ENCODE measurements around the gene YBX1.

Gene YBX1

GRCh38 chr1:42736571-42737200 is 54.5 kb downstream of the YBX1 start:
- no peak for TF ChIP-seq CTCF (IDR thresholded peaks at IDR 0.05; ENCODE audit: low read depth, low read length, missing control alignments)
- Histone ChIP-seq H3K27me3 (replicated peaks) (no peaks in the 10 kb centered on the region), H3K4me3 (ENCODE audit: low read depth, low read length) (no peak overlapping the region), H3K27ac (no peak overlapping the region), H3K36me3 (replicated peaks) (no peaks in the 10 kb centered on the region)
- in situ Hi-C loops (cut with HindIII; ENCODE audit: low pct_ligation_motif_present, low sequenced_read_pairs): no loop called here
- DNase-seq: no peak

GRCh38 chr1:42737257-42737656 is 55.0 kb downstream of the YBX1 start:
- in situ Hi-C loops (cut with HindIII; ENCODE audit: low pct_ligation_motif_present, low sequenced_read_pairs): no loop called here

GRCh38 chr1:42737986-42738677 is 55.9 kb downstream of the YBX1 start:
- no peak for DNase-seq
- Histone ChIP-seq H3K27ac (no peak overlapping the region), H3K36me3 (replicated peaks) (no peaks in the 10 kb centered on the region), H3K27me3 (replicated peaks) (no peaks in the 10 kb centered on the region), H3K4me3 (ENCODE audit: low read depth, low read length) (no peak overlapping the region)
- TF ChIP-seq CTCF (IDR thresholded peaks at IDR 0.05; ENCODE audit: low read depth, low read length, missing control alignments): no peak
- in situ Hi-C loops (cut with HindIII; ENCODE audit: low pct_ligation_motif_present, low sequenced_read_pairs): no loop called here

More at GRCh38 chr1:42737257-42737656, 55.0 kb downstream of the YBX1 start:
- H3K27ac ChIP-seq: no peak overlapping the region
- no peaks in the 10 kb centered on the region for H3K36me3 ChIP-seq (replicated peaks)
- no peak overlapping the region for H3K4me3 ChIP-seq (ENCODE audit: low read depth, low read length)
- DNase-seq: no peak
- no peaks in the 10 kb centered on the region for H3K27me3 ChIP-seq (replicated peaks)
- TF ChIP-seq CTCF (IDR thresholded peaks at IDR 0.05; ENCODE audit: low read depth, low read length, missing control alignments): peak; percentile 19

- no peak overlapping the region for H3K4me3 ChIP-seq (ENCODE audit: low read depth, low read length)
- H3K36me3 ChIP-seq (replicated peaks): no peaks in the 10 kb centered on the region
- H3K27me3 ChIP-seq (replicated peaks): no peaks in the 10 kb centered on the region
- no peak for DNase-seq
- no peak overlapping the region for H3K27ac ChIP-seq
- no peak for TF ChIP-seq CTCF (IDR thresholded peaks at IDR 0.05; ENCODE audit: low read depth, low read length, missing control alignments)
- in situ Hi-C loops (cut with HindIII; ENCODE audit: low pct_ligation_motif_present, low sequenced_read_pairs): no loop called here
Observed at GRCh38 chr1:42738678-42739226, 56.5 kb downstream of the YBX1 start.

GRCh38 chr1:42739753-42740700 is 57.8 kb downstream of the YBX1 start, which contains the start of gene CLDN19:
Gene CLDN19 (minus strand): TSS chr1:42740236. CDS start chr1:42740063, 173 bp downstream.
- no peak within 1 kb of the TSS for H3K27ac ChIP-seq
- DNase-seq: no peak
- H3K36me3 ChIP-seq (replicated peaks): no peaks in the 10 kb centered on the region
- TF ChIP-seq CTCF (IDR thresholded peaks at IDR 0.05; ENCODE audit: low read depth, low read length, missing control alignments): no peak
- no peaks in the 10 kb centered on the region for H3K27me3 ChIP-seq (replicated peaks)
- no peak within 1 kb of the TSS for H3K4me3 ChIP-seq (ENCODE audit: low read depth, low read length)
- in situ Hi-C loops (cut with HindIII; ENCODE audit: low pct_ligation_motif_present, low sequenced_read_pairs): no loop called here

All from brain microvascular endothelial cell (primary cell).